ENCODE measurements around the gene MAST2. TPM values are rescaled to one million over a fixed set of nuclear protein-coding genes. Genes with fewer than 3 reads are reported as not detected.

The MAST2 gene
- total RNA-seq, 1 experiment from 2014 or later: 41.9 TPM

- TF ChIP-seq ZBTB33 (IDR thresholded peaks at IDR 0.05; ENCODE audit: extremely low read depth, insufficient replicate concordance, low read length) (no peak), EZH2phosphoT487 (IDR thresholded peaks at IDR 0.05; ENCODE audit: borderline replicate concordance) (no peak), FOSL1 (IDR thresholded peaks at IDR 0.05; ENCODE audit: low read depth) (no peak), JUND (IDR thresholded peaks at IDR 0.05) (no peak)
- TF ChIP-seq, protein P1, sequence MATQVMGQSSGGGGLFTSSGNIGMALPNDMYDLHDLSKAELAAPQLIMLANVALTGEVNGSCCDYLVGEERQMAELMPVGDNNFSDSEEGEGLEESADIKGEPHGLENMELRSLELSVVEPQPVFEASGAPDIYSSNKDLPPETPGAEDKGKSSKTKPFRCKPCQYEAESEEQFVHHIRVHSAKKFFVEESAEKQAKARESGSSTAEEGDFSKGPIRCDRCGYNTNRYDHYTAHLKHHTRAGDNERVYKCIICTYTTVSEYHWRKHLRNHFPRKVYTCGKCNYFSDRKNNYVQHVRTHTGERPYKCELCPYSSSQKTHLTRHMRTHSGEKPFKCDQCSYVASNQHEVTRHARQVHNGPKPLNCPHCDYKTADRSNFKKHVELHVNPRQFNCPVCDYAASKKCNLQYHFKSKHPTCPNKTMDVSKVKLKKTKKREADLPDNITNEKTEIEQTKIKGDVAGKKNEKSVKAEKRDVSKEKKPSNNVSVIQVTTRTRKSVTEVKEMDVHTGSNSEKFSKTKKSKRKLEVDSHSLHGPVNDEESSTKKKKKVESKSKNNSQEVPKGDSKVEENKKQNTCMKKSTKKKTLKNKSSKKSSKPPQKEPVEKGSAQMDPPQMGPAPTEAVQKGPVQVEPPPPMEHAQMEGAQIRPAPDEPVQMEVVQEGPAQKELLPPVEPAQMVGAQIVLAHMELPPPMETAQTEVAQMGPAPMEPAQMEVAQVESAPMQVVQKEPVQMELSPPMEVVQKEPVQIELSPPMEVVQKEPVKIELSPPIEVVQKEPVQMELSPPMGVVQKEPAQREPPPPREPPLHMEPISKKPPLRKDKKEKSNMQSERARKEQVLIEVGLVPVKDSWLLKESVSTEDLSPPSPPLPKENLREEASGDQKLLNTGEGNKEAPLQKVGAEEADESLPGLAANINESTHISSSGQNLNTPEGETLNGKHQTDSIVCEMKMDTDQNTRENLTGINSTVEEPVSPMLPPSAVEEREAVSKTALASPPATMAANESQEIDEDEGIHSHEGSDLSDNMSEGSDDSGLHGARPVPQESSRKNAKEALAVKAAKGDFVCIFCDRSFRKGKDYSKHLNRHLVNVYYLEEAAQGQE (IDR thresholded peaks at IDR 0.05; ENCODE audit: low read depth): no peak
Observed at GRCh38 chr1:45938029-45938428, 134.6 kb downstream of the MAST2 start (continued).

DNA sequence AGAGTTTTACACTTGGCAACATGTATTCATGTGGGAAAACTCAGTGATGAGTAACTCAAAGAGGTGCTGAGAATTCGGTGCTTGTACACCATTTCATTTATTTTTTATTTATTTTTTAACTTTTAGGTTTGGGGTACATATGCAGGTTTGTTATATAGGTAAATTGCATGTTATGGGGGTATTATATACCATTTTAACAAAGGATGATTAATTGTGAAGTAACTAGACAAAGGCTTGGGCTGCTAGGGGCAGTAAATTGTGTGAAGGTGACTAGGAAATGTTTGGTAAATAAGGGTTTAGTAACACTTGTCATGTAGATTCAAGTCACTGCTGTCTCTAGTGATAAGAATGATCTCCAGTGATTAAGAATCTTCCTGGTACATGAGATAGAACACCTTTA, 139.0 kb downstream of the MAST2 start:
- Histone ChIP-seq H3K27me3 (ENCODE audit: insufficient read depth, low read length) (no peaks in the 10 kb centered on the region), H3K9me2 (ENCODE audit: insufficient read depth) (no peaks in the 10 kb centered on the region), H3K27ac (ENCODE audit: low read depth, low read length) (no peak overlapping the region), H3K36me3 (ENCODE audit: control insufficient read depth in 1 of 2, insufficient read depth in 2 of 2, low read length in 2 of 2) (no peaks in the 10 kb centered on the region), H3K4me1 (ENCODE audit: control insufficient read depth in 1 of 2, insufficient read depth in 2 of 2, low read length in 2 of 2) (peaks cover 2 to 3% of the 10 kb centered on the region in 2 experiments; a peak in 1 of 4 replicates), H3K9me3 (ENCODE audit: control insufficient read depth in 1 of 2, insufficient read depth in 1 of 2, low read depth in 1 of 2, low read length in 2 of 2) (no peaks in the 10 kb centered on the region), H2AFZ (ENCODE audit: low read depth, low read length, poor library complexity, severe bottlenecking) (no peak overlapping the region), H3K4me3 (replicated peaks in 1 of 2; ENCODE audit: low read depth in 1 of 2, low read length in 2 of 2) (no peak overlapping the region), H3K4me2 (ENCODE audit: low read length) (no peak overlapping the region), H3K79me2 (ENCODE audit: insufficient read depth, low read length) (peaks cover 24% of the 10 kb centered on the region), H4K20me1 (ENCODE audit: insufficient read depth) (no peaks in the 10 kb centered on the region), H3K9ac (ENCODE audit: low read length) (no peak overlapping the region)
- DNase-seq (ENCODE audit: low read depth, low spot score) (no peak), ATAC-seq (no peak)
- CTCF ChIA-PET: no interaction called here
- no TSS peak for BruUV-seq (replicated peaks)
- POLR2A ChIA-PET: no interaction called here
- intact Hi-C loops (cut with micrococcal nuclease): no loop called here
- RAD21 ChIA-PET (ENCODE audit: low non-redundant PET in 1 of 2, low total read pairs in 2 of 2, uncharacterized antibody in 2 of 2, unreplicated experiment in 2 of 2): no interaction called here
- TF ChIP-seq EZH2 (IDR thresholded peaks at IDR 0.05) (no peak), RAD21 (IDR thresholded peaks at IDR 0.05; ENCODE audit: low read depth) (no peak), YY1 (IDR thresholded peaks at IDR 0.05; ENCODE audit: extremely low read depth, insufficient replicate concordance, low read depth, low read length) (no peak), CTCF (IDR thresholded peaks at IDR 0.05 in 2 of 3, conservative IDR thresholded peaks at IDR 0.05 in 1 of 3; ENCODE audit: borderline replicate concordance in 1 of 3, insufficient read depth in 1 of 3, low read depth in 2 of 3, low read length in 2 of 3) (no peak), EZH2phosphoT487 (IDR thresholded peaks at IDR 0.05; ENCODE audit: borderline replicate concordance) (no peak), POLR2A (IDR thresholded peaks at IDR 0.05; ENCODE audit: borderline replicate concordance, extremely low read depth, insufficient read depth, insufficient read length) (no peak), TCF7L2 (IDR thresholded peaks at IDR 0.05; ENCODE audit: borderline replicate concordance, extremely low read depth, insufficient read depth, insufficient read length) (no peak), JUND (IDR thresholded peaks at IDR 0.05) (no peak), ELF1 (IDR thresholded peaks at IDR 0.05; ENCODE audit: borderline replicate concordance, low read depth) (no peak), ZNF274 (IDR thresholded peaks at IDR 0.05; ENCODE audit: low read depth, low read length) (no peak), SRF (IDR thresholded peaks at IDR 0.05; ENCODE audit: low read depth) (no peak), CEBPB (IDR thresholded peaks at IDR 0.05; ENCODE audit: low read depth) (no peak)
- TF ChIP-seq, protein P2, sequence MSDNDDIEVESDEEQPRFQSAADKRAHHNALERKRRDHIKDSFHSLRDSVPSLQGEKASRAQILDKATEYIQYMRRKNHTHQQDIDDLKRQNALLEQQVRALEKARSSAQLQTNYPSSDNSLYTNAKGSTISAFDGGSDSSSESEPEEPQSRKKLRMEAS (IDR thresholded peaks at IDR 0.05): no peak
